Measurements from ENCODE around the gene MYO10. TPM values are rescaled to one million over a fixed set of nuclear protein-coding genes. Genes with fewer than 3 reads are reported as not detected.
"Not testable (repeated sequence)": the region's sequence is repeated elsewhere in the genome, so short reads cannot be mapped to it uniquely, and the experiment has no call there.

MYO10 gene
- total RNA-seq, 1 donor from 2014 or later, result 0.26 TPM

DNA sequence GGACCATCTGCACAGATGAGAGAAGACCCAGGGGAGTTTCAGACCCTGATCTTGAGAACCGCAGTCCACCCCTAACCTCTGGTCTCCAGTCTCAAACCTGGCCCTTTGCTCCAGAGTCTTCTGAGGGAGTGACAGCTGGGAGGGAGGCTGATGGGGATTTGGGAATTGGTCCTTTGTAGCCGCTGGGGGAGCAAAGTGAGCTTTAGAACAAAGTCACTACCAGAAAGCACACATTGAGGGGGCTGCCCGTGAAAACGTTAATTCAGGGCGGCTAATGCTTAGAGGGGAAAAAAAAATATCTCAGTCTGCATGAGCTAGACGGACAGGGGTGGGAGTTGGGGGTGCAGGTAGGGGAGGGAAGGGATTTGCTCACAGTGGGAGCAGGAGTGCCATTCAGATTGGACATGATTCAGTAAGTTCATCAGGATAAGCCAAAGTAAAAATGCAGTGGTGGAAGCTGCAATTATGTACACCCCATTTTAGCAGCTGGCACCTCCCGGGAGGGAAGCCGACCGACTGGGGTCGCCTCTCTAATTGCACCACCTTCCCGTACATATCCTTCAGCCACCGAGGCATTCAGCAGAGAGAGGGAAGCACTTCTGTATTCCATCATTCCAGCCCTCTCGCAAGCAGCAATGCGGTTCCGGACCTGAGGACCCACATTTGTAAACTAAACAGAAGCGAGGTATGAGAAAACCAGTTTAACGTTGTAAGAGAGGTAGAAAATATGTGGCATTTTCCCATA lies 195.8 kb downstream of the MYO10 start:
- Mint-ChIP-seq H3K27me3 (peaks cover 28% of the 10 kb centered on the region), H3K4me1 (no peaks in the 10 kb centered on the region), H3K36me3 (ENCODE audit: low read depth) (no peaks in the 10 kb centered on the region), H3K27ac (no peak overlapping the region), H3K9me3 (no peaks in the 10 kb centered on the region), H3K4me3 (no peak overlapping the region)
- intact Hi-C loops (cut with micrococcal nuclease), result no loop called here
- DNase-seq, result no peak

DNA sequence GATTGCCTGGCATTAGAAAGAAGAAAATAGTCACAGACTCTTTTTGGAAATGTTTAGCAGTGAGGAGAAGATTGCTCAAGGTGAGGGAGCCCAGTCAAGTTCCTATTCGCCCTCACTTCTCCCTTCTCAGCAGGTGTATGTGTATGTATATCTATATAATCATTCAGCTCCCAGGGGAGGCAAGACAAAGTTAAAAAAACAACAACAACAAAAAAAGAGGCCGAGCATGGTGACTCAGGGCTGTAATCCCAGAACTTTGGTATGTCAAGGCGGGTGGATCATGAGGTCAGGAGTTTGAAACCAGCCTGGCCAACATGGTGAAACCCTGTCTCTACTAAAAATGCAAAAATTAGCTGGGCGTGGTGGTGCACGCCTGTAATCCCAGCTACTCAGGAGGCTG lies 197.7 kb downstream of the MYO10 start:
- H3K9me3 Mint-ChIP-seq; H3K27ac Mint-ChIP-seq; intact Hi-C loops (cut with micrococcal nuclease); DNase-seq; H3K4me1 Mint-ChIP-seq; H3K4me3 Mint-ChIP-seq; H3K36me3 Mint-ChIP-seq (ENCODE audit: low read depth): not testable (repeated sequence)
- H3K27me3 Mint-ChIP-seq, result peaks cover 28% of the 10 kb centered on the region

DNA sequence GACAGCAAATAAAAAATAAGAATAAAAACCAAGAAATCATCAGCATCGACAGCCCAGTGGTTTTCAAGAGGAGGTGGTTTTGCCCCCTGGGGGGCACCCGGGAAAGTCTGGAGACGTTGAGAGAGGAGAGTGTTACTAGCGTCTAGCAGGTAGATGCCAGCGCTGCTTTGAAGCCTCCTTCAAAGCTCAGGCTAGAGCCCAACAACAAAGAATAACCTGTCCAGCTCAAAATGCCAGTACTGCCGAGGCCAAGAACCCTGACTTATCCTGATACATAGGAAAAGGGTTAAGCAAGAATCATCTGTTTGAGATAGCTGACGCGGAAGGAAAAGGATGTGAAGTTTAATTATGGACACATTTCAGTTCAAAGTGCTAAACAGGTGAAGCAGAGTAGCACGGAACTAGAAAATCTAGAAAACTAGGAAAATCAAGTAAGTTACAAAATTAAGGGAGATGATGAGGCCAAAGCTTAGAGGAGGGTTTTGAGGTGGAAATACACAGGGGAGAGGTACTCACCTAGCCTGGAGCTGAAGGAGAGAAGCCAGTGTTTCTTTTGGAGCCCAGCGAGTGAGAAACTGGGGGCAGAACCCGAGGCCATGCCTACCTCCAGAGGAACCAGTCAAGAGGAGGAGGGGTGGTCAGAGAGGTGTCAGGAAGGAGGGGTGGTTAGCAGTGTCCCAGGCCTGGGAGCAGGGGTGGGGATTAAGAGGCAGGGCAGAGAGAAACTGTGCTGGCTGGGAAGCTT lies 198.3 kb downstream of the MYO10 start:
- Mint-ChIP-seq H3K27me3 (peaks cover 28% of the 10 kb centered on the region), H3K27ac (no peak overlapping the region), H3K4me1 (no peaks in the 10 kb centered on the region), H3K36me3 (ENCODE audit: low read depth) (no peaks in the 10 kb centered on the region), H3K9me3 (no peaks in the 10 kb centered on the region), H3K4me3 (no peak overlapping the region)
- intact Hi-C loops (cut with micrococcal nuclease), result no loop called here
- no peak for DNase-seq

DNA sequence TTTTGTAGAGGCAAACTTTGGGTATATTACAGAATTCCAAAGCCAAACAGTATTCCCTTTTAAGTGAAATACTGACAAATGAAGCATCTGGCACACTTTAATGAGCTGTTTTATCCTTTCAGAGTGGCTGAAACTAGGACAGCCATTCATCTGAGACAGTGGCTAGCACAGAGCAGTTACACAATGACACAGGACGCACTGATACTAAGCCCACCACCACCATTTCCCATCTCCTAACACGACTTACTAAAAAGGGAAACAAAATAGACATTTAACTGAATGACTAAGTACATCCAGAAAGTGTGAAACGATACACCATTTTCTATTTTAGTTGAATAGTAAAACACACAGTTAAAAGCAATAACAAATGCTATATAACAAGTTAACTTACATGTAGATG lies 198.9 kb downstream of the MYO10 start:
- Mint-ChIP-seq H3K36me3 (ENCODE audit: low read depth) (no peaks in the 10 kb centered on the region), H3K27ac (no peak overlapping the region), H3K4me3 (no peak overlapping the region), H3K9me3 (no peaks in the 10 kb centered on the region), H3K27me3 (peaks cover 28% of the 10 kb centered on the region), H3K4me1 (no peaks in the 10 kb centered on the region)
- intact Hi-C loops (cut with micrococcal nuclease), result no loop called here
- DNase-seq, result no peak

DNA sequence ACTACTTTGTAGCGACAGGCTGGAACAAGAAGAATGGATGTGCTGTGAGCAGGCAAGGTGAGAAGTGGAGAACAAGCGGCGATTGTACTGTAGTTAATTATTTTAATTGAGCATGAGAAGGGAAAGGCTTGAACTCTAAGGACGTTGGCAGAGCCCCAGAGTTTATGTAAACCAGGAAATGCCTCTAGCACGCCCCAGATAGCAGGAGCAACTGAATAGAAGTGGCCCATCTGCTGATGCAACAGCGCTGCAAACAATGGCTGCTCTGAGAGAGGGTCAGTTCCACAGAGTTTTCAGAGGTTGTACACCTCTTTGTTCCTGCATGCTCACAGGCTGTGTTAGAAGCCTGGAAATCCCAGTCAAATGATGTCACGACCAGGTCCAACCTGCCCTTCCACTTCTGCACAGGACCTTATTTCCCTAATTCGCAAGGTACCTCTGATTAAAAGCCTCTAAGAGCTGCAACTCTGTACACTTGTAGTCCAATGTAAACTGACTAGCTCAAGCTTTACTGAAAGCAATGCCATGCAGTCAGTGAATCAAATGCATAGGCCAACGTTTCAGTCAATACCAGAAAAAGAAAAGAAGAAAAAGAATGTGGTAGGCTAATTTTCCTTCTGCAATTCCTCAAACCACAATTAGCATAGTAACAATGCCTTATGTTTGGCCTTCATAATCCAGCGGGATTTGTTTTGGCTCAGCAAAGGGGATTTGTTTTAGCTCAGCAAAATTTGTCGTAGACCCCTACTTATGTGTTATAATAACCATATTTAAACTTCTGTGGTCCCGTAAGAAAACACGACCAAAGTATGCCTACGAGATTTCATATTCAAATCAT lies 199.7 kb downstream of the MYO10 start:
- Mint-ChIP-seq H3K27me3 (peaks cover 28% of the 10 kb centered on the region), H3K4me3 (no peak overlapping the region), H3K4me1 (no peaks in the 10 kb centered on the region), H3K27ac (no peak overlapping the region), H3K9me3 (no peaks in the 10 kb centered on the region), H3K36me3 (ENCODE audit: low read depth) (no peaks in the 10 kb centered on the region)
- intact Hi-C loops (cut with micrococcal nuclease), result no loop called here
- DNase-seq, result no peak

DNA sequence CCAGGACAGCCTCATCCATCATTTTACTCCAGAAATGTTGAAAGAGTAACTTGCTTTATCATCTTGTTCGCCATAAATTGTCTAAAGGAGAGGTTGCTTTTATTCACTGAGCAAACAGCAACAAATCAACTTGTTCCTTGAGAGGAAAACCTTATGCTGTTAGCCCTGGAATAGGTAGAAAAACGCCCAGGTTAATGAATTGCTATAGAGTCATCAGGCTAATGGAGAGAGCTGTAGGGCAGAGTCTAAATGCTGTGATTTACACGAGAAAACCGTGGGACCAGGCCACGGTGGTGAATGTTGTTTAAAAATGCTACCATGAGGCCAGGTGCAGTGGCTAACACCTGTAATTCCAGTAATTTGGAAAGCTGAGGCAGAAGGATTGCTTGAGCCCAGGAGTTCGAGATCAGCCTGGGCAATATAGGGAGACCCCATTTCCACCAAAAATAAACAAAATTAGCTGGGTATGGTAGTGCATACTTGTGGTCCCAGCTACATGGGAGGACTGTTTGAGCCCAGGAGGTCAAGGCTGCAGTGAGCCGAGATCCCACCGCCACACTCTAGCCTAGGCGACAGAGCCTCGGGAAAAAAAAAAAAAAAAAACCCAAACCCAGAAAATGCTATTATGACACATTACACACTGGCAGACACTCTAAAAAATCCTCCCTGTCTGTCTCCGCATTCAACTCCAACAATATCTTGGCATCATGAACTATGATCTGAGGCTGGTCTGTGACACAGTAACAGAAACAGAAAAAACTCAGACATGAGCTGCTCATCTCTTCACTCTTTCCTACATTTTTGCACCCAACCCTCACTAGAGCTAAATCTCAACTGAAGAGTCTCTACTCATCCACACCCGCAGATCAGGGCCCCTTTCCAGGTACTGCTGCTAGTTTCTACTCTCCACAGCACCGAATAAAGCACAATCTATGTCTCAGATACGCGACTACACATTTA lies 200.7 kb downstream of the MYO10 start:
- no peaks in the 10 kb centered on the region for H3K4me1 Mint-ChIP-seq

DNA sequence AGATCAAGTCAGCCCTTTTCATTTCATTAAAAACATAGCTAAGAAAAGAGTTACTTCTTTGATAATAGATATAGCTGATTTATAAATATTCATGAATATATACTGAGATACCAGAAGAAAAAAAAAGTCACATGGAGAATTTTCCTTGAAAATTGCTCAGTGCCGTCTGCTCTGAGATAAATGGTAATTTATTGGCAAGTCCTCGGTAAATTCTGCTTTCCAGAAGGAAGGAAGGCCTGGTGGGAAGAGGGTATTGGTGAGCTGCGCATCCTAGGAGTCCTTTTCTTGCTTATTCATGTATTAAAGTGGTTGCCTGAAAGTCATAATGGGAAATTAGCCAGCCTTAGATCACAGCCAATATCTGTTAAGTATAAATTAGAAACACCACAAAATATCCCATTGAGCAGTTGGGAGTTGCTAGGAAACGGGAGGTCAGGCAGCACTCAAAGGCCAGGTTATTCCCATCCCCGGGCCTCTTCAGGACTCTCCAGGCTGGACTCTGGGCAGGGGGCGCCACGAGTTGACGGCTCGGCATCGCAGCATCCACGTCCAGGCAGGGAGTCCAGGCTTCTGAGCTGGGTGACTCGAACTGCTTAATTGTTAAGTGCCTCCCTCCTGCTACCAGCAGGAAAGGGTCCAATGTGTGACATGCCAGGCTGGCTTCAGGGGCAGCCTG lies 202.6 kb downstream of the MYO10 start:
- H3K36me3 Mint-ChIP-seq (ENCODE audit: low read depth), result no peaks in the 10 kb centered on the region
- H3K4me3 Mint-ChIP-seq, result no peak overlapping the region
- intact Hi-C loops (cut with micrococcal nuclease), result no loop called here
- H3K9me3 Mint-ChIP-seq, result no peaks in the 10 kb centered on the region
- no peak for DNase-seq
- no peak overlapping the region for H3K27ac Mint-ChIP-seq
- peaks cover 14% of the 10 kb centered on the region for H3K27me3 Mint-ChIP-seq
- no peaks in the 10 kb centered on the region for H3K4me1 Mint-ChIP-seq

More for the DNA sequence above, 200.7 kb downstream of the MYO10 start:
- Mint-ChIP-seq H3K4me3 (no peak overlapping the region), H3K27ac (no peak overlapping the region), H3K36me3 (ENCODE audit: low read depth) (no peaks in the 10 kb centered on the region), H3K27me3 (peaks cover 26% of the 10 kb centered on the region), H3K9me3 (no peaks in the 10 kb centered on the region)
- DNase-seq, result no peak
- intact Hi-C loops (cut with micrococcal nuclease), result no loop called here

DNA sequence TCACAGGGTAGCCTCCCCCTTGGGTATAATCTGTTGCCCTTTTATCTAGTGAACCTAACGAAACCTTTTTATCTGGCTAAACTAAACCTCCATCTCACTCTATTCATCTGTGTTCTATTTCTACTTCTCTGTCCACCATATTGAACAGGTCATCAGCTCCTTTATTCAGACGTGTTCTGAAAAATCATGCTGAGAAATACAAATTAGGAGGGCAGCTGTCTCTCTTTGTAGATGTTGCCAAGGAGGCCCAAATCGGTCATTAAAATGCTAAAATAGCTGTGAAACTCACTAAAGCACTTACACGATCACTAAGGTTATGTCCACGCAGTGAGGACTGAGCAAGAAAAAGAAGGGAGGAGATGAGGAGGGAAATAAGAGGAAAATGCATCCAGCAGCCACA lies 203.7 kb downstream of the MYO10 start:
- Mint-ChIP-seq H3K9me3 (no peaks in the 10 kb centered on the region), H3K4me3 (no peak overlapping the region), H3K27ac (no peak overlapping the region), H3K4me1 (peaks cover 2% of the 10 kb centered on the region), H3K36me3 (ENCODE audit: low read depth) (no peaks in the 10 kb centered on the region), H3K27me3 (peaks cover 6% of the 10 kb centered on the region)
- intact Hi-C loops (cut with micrococcal nuclease), result no loop called here
- no peak for DNase-seq

DNA sequence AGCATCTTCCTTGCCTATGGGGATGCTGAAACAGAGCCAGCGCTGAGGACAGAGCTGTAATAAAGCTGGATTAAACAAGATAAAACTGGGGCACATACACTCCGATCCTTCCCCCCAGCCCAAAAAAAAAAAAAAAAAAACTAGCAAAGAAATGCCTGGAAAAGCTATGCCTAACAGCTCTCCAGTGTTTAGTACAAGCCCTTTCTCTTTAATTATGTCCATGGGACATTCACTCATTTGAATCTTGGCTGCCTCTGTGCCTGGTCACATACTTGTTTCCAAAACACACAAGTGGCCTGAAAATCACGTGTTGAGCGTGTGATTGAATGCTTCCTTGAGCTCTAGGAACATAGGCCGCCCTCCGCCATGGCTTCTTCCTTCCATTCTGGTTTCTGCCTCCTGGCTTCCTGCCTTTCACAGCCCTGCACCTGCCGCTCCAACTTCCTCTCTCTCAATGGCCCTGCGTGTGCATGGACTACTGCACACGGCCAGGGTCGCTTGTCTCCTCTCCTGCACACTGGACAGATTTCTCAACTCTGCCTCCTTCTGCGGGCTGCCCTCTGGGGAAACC lies 208.2 kb downstream of the MYO10 start:
- no peak for DNase-seq
- no peaks in the 10 kb centered on the region for H3K27me3 Mint-ChIP-seq
- peaks cover 8% of the 10 kb centered on the region for H3K4me1 Mint-ChIP-seq
- no peaks in the 10 kb centered on the region for H3K9me3 Mint-ChIP-seq
- H3K36me3 Mint-ChIP-seq (ENCODE audit: low read depth), result no peaks in the 10 kb centered on the region
- intact Hi-C loops (cut with micrococcal nuclease), result no loop called here
- no peak overlapping the region for H3K27ac Mint-ChIP-seq
- H3K4me3 Mint-ChIP-seq, result no peak overlapping the region

DNA sequence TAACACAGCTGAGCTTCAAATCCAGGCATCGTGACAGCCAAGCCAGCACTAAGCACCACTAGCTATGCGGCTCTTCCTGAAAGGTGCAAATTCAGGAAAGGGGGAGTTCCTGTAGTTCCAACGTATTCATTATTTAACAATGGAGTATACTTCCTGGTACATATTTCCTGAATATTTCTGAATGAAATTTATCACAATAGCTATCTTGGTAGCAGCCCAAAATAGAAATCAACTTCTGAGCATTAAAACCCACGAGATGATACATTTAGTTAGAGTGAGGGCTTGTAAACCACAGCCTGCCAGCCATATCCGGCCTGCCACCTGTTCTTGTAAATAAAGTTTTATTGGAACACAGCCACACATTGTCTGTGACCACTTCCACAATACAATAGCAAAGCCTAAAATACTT lies 209.5 kb downstream of the MYO10 start:
- no peaks in the 10 kb centered on the region for H3K27me3 Mint-ChIP-seq
- peak; percentile 65 for DNase-seq
- H3K36me3 Mint-ChIP-seq (ENCODE audit: low read depth), result no peaks in the 10 kb centered on the region
- H3K4me3 Mint-ChIP-seq, result no peak overlapping the region
- no peak overlapping the region for H3K27ac Mint-ChIP-seq
- intact Hi-C loops (cut with micrococcal nuclease), result no loop called here
- no peaks in the 10 kb centered on the region for H3K9me3 Mint-ChIP-seq
- peaks cover 8% of the 10 kb centered on the region for H3K4me1 Mint-ChIP-seq

DNA sequence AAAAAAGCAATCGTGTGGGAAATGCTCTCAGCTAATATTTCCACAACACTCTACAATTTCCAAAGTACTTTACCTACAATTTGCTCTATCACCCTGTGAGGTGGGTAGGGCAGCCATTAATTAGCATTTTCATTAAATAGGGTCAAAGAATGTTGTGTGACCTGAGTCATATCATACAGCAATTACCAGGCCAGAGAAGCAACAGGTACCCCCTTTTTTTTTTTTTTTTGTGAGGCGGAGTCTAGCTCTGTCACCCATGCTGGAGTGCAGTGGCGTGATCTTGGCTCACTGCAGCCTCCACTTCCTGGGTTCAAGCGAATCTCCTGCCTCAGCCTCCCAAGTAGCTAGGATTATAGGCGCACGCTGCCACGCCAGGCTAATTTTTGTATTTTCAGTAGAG lies 210.5 kb downstream of the MYO10 start:
- peaks cover 8% of the 10 kb centered on the region for H3K4me1 Mint-ChIP-seq
- no peaks in the 10 kb centered on the region for H3K36me3 Mint-ChIP-seq (ENCODE audit: low read depth)
- no peaks in the 10 kb centered on the region for H3K9me3 Mint-ChIP-seq
- no peak for DNase-seq
- H3K27me3 Mint-ChIP-seq, result no peaks in the 10 kb centered on the region
- no peak overlapping the region for H3K27ac Mint-ChIP-seq
- no peak overlapping the region for H3K4me3 Mint-ChIP-seq
- intact Hi-C loops (cut with micrococcal nuclease), result no loop called here

DNA sequence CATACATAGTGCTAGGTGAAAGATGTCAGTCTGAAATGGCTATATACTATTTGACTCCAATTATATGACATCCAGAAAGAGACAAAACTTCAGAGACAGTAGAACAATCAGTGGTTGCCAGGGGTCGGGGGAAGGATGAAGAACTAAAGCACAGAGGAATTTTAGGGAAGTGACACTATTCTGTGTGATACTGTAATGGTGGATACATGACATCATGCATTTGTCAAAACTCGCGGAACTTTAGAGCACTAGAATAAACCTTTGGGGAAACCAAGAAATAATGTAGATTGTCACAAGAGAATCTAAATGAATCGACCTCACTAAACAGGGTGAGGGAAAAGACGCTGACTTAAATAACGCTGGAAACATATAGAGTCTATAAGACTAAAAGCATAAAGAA lies 212.3 kb downstream of the MYO10 start:
- H3K27me3 Mint-ChIP-seq, result no peaks in the 10 kb centered on the region

More for the DNA sequence above, 212.3 kb downstream of the MYO10 start:
- Mint-ChIP-seq H3K9me3 (no peaks in the 10 kb centered on the region), H3K4me3 (no peak overlapping the region), H3K36me3 (ENCODE audit: low read depth) (no peaks in the 10 kb centered on the region), H3K27ac (no peak overlapping the region), H3K4me1 (peaks cover 8% of the 10 kb centered on the region)
- no peak for DNase-seq
- intact Hi-C loops (cut with micrococcal nuclease), result no loop called here
